Measurements from ENCODE around the gene SUMO4.

GRCh38 chr6:149433405-149433804 is 33.3 kb downstream of the SUMO4 start:
- TF ChIP-seq CTCF (IDR thresholded peaks at IDR 0.05; ENCODE audit: low read depth, low read length, missing input control) (no peak), REST (IDR thresholded peaks at IDR 0.05) (no peak), YY1 (IDR thresholded peaks at IDR 0.05) (no peak), JUND (IDR thresholded peaks at IDR 0.05) (no peak), ZBTB33 (IDR thresholded peaks at IDR 0.05) (no peak)
